CD4-positive, alpha-beta T cell treated with Interleukin-15 for 4 hours (primary cell): ENCODE measurements around the gene SELENOO.

Source experiments
- DNase-seq: peaks from one replicate; pipeline ENCODE4 v3.0.0-alpha.2; 2020; ENCODE audit warnings: low spot score

The SELENOO gene

GRCh38 chr22:50216684-50217520 is 16.1 kb downstream of the SELENOO start:
- no peak for DNase-seq

- no peak for DNase-seq
Measured at GRCh38 chr22:50217543-50218152, 16.8 kb downstream of the SELENOO start.

GRCh38 chr22:50218153-50218995 is 17.6 kb downstream of the SELENOO start:
- no peak for DNase-seq

- DNase-seq, result no peak
Measured at GRCh38 chr22:50218996-50219727, 18.4 kb downstream of the SELENOO start.

- no peak for DNase-seq
Measured at GRCh38 chr22:50219800-50220602, 19.2 kb downstream of the SELENOO start.

GRCh38 chr22:50220603-50221409 is 20.0 kb downstream of the SELENOO start:
- no peak for DNase-seq

GRCh38 chr22:50221410-50222300 is 20.8 kb downstream of the SELENOO start:
- DNase-seq, result no peak

GRCh38 chr22:50222508-50222907 is 21.7 kb downstream of the SELENOO start:
- no peak for DNase-seq

- no peak for DNase-seq
Measured at GRCh38 chr22:50224071-50224470, 23.3 kb downstream of the SELENOO start.

GRCh38 chr22:50225200-50225969 is 24.6 kb downstream of the SELENOO start:
- DNase-seq, result no peak

- no peak for DNase-seq
Measured at GRCh38 chr22:50226063-50226874, 25.5 kb downstream of the SELENOO start.

GRCh38 chr22:50226875-50227165 is 26.0 kb downstream of the SELENOO start:
- no peak for DNase-seq

- DNase-seq, result no peak
Measured at GRCh38 chr22:50227579-50228215, 26.9 kb downstream of the SELENOO start.

- no peak for DNase-seq
Measured at GRCh38 chr22:50228366-50228765, 27.6 kb downstream of the SELENOO start.

GRCh38 chr22:50229370-50229769 is 28.6 kb downstream of the SELENOO start:
- no peak for DNase-seq

- no peak for DNase-seq
Measured at GRCh38 chr22:50232481-50233151, 31.8 kb downstream of the SELENOO start.

GRCh38 chr22:50233223-50233622 is 32.4 kb downstream of the SELENOO start:
- no peak for DNase-seq
